ENCODE data around the gene STAC. TPM values are rescaled to one million over a fixed set of nuclear protein-coding genes. Genes with fewer than 3 reads are reported as not detected.
"Not testable (repeated sequence)": the region's sequence is repeated elsewhere in the genome, so short reads cannot be mapped to it uniquely, and the experiment has no call there.

Gene STAC
- total RNA-seq, 1 donor from 2014 or later: not detected

DNA sequence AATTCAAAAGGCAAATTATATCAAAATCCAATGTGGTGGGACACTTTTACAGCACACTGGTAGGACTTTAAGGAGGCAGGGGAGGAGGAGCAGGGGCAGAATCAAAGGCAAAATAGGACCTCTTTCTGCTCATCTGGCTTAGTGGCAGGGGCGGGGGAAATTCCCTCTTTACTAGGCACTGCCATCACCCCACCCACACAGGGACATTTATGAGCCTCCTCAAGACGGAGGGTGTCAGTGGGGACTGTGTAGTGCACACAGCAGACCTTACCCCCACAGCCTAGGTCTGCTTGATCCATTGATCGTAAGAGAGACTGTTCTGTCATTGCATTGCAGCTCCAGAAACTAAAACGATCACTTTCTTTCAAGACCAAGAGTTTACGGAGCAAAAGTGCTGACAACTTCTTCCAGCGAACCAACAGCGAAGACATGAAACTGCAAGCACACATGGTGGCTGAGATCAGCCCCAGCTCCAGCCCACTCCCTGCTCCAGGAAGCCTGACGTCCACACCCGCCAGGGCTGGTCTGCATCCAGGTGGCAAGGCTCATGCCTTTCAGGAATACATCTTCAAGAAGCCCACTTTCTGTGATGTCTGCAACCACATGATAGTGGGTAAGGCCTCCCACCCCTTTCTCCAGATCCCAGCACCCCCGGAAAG is 62.9 kb downstream of the STAC start:
- Mint-ChIP-seq H3K4me3 (ENCODE audit: unreplicated experiment) (no peak overlapping the region), H3K36me3 (ENCODE audit: unreplicated experiment) (no peaks in the 10 kb centered on the region), H3K27me3 (ENCODE audit: unreplicated experiment) (no peaks in the 10 kb centered on the region), H3K9me3 (ENCODE audit: unreplicated experiment) (no peaks in the 10 kb centered on the region), H3K4me1 (ENCODE audit: unreplicated experiment) (no peaks in the 10 kb centered on the region), H3K27ac (ENCODE audit: unreplicated experiment) (no peak overlapping the region)
- no peak for DNase-seq (ENCODE audit: extremely low spot score, unreplicated experiment)
- TF ChIP-seq, protein P1, sequence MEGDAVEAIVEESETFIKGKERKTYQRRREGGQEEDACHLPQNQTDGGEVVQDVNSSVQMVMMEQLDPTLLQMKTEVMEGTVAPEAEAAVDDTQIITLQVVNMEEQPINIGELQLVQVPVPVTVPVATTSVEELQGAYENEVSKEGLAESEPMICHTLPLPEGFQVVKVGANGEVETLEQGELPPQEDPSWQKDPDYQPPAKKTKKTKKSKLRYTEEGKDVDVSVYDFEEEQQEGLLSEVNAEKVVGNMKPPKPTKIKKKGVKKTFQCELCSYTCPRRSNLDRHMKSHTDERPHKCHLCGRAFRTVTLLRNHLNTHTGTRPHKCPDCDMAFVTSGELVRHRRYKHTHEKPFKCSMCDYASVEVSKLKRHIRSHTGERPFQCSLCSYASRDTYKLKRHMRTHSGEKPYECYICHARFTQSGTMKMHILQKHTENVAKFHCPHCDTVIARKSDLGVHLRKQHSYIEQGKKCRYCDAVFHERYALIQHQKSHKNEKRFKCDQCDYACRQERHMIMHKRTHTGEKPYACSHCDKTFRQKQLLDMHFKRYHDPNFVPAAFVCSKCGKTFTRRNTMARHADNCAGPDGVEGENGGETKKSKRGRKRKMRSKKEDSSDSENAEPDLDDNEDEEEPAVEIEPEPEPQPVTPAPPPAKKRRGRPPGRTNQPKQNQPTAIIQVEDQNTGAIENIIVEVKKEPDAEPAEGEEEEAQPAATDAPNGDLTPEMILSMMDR (IDR thresholded peaks at IDR 0.05): no peak

DNA sequence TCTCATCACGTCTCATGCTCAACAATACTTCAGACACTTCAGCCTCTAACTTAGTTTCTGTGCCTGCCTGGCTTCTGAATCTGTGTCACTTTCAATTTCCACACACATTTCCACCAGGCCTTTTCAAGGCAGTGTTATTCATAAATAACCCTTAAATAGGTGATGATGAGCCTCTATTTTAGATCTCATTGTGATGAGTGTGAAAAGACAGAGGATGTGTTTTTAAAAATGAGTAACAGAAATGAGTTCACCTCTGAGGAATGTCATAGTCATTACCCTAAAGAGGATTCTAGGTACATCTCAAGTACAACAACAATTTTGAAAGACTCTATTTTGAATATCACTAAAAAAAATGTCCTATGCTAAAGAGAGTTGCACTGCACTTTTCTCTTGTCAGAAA is 64.6 kb downstream of the STAC start:
- Mint-ChIP-seq H3K9me3 (ENCODE audit: unreplicated experiment) (no peaks in the 10 kb centered on the region), H3K36me3 (ENCODE audit: unreplicated experiment) (no peaks in the 10 kb centered on the region), H3K27me3 (ENCODE audit: unreplicated experiment) (no peaks in the 10 kb centered on the region), H3K4me1 (ENCODE audit: unreplicated experiment) (no peaks in the 10 kb centered on the region), H3K27ac (ENCODE audit: unreplicated experiment) (no peak overlapping the region), H3K4me3 (ENCODE audit: unreplicated experiment) (no peak overlapping the region)
- TF ChIP-seq, protein P1 (IDR thresholded peaks at IDR 0.05): no peak
- no peak for DNase-seq (ENCODE audit: extremely low spot score, unreplicated experiment)

DNA sequence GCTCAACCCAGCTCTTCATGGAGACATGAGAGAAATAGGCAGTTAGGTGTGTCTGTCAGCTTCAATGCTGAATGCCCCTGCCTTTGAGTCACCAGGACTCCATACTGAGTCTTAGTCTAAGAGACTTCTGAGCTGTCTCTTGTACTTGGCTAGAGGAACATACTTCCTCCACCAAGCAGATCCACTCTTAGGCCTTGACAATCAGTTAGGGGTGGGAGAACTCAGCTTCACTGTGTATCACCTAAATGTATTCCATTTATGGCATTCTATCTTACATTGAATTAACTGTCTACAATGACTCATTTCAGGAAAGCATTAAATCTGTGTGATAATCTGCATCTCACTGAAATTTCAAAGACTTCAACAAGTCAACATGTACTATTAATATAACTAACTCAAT is 66.0 kb downstream of the STAC start:
- Mint-ChIP-seq H3K9me3 (ENCODE audit: unreplicated experiment) (no peaks in the 10 kb centered on the region), H3K27ac (ENCODE audit: unreplicated experiment) (no peak overlapping the region), H3K27me3 (ENCODE audit: unreplicated experiment) (no peaks in the 10 kb centered on the region), H3K4me3 (ENCODE audit: unreplicated experiment) (no peak overlapping the region), H3K36me3 (ENCODE audit: unreplicated experiment) (no peaks in the 10 kb centered on the region), H3K4me1 (ENCODE audit: unreplicated experiment) (no peaks in the 10 kb centered on the region)
- DNase-seq (ENCODE audit: extremely low spot score, unreplicated experiment): no peak
- TF ChIP-seq, protein P1 (IDR thresholded peaks at IDR 0.05): no peak

DNA sequence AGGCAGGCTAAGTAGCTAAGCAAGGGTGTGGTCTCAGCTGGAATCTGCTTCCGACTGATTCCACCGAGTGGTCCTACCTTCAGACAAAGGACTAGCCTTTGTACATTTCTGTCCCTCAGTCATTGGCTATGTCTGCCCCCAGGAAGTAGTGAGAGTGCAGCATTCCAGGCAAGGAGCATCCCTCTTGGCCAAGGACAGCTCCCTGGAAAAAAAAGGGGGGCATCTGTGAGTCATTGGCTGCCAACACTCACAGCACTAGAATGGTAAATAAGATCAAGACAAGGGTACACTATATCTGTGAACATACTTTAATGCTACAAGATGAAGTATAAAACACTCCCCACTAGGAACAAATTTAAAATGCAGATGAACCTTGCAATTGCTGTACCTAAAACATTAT is 66.8 kb downstream of the STAC start:
- no peaks in the 10 kb centered on the region for H3K9me3 Mint-ChIP-seq (ENCODE audit: unreplicated experiment)
- TF ChIP-seq, protein P1 (IDR thresholded peaks at IDR 0.05): no peak
- no peak for DNase-seq (ENCODE audit: extremely low spot score, unreplicated experiment)
- H3K36me3 Mint-ChIP-seq (ENCODE audit: unreplicated experiment): no peaks in the 10 kb centered on the region
- H3K4me1 Mint-ChIP-seq (ENCODE audit: unreplicated experiment): no peaks in the 10 kb centered on the region
- H3K27ac Mint-ChIP-seq (ENCODE audit: unreplicated experiment): no peak overlapping the region
- H3K27me3 Mint-ChIP-seq (ENCODE audit: unreplicated experiment): no peaks in the 10 kb centered on the region
- H3K4me3 Mint-ChIP-seq (ENCODE audit: unreplicated experiment): no peak overlapping the region

DNA sequence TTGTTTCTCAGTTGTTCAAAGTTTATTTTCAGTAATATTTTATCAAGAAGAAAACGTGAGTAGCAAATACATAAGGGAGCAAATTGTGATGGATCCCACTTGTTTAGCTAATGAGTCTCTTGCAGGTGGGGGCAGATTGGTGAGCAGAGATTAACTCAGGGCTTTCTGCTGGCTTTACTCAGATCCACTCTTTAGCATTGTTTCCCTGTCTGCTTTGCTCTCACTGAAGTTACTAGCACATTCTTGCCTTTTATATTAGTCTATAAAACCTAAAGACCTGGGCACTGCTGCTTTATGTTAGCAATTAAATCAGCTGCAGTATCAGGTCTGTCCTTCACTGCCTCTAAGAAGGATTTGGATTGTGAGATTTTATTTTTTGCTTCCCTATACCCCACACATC is 71.5 kb downstream of the STAC start:
- H3K36me3 Mint-ChIP-seq (ENCODE audit: unreplicated experiment): no peaks in the 10 kb centered on the region
- H3K27ac Mint-ChIP-seq (ENCODE audit: unreplicated experiment): no peak overlapping the region
- no peaks in the 10 kb centered on the region for H3K4me1 Mint-ChIP-seq (ENCODE audit: unreplicated experiment)
- H3K27me3 Mint-ChIP-seq (ENCODE audit: unreplicated experiment): no peaks in the 10 kb centered on the region
- H3K9me3 Mint-ChIP-seq (ENCODE audit: unreplicated experiment): no peaks in the 10 kb centered on the region
- no peak for DNase-seq (ENCODE audit: extremely low spot score, unreplicated experiment)
- no peak overlapping the region for H3K4me3 Mint-ChIP-seq (ENCODE audit: unreplicated experiment)
- TF ChIP-seq, protein P1 (IDR thresholded peaks at IDR 0.05): no peak

GRCh38 chr3:36453213-36453612 is 72.9 kb downstream of the STAC start:
- H3K4me1 Mint-ChIP-seq (ENCODE audit: unreplicated experiment); H3K9me3 Mint-ChIP-seq (ENCODE audit: unreplicated experiment); H3K27ac Mint-ChIP-seq (ENCODE audit: unreplicated experiment); H3K4me3 Mint-ChIP-seq (ENCODE audit: unreplicated experiment); H3K27me3 Mint-ChIP-seq (ENCODE audit: unreplicated experiment); H3K36me3 Mint-ChIP-seq (ENCODE audit: unreplicated experiment); DNase-seq (ENCODE audit: extremely low spot score, unreplicated experiment): not testable (repeated sequence)

- H3K4me1 Mint-ChIP-seq (ENCODE audit: unreplicated experiment); H3K4me3 Mint-ChIP-seq (ENCODE audit: unreplicated experiment); H3K36me3 Mint-ChIP-seq (ENCODE audit: unreplicated experiment); H3K27ac Mint-ChIP-seq (ENCODE audit: unreplicated experiment); H3K9me3 Mint-ChIP-seq (ENCODE audit: unreplicated experiment); H3K27me3 Mint-ChIP-seq (ENCODE audit: unreplicated experiment); DNase-seq (ENCODE audit: extremely low spot score, unreplicated experiment): not testable (repeated sequence)
Observed at GRCh38 chr3:36453896-36454295, 73.6 kb downstream of the STAC start.

All from osteocyte (in vitro differentiated cells).